AG04450 (cell line): ENCODE results near the gene MCU. TPM values are rescaled to one million over a fixed set of nuclear protein-coding genes. Genes with fewer than 3 reads are reported as not detected.
A peak's percentile ranks its signal among the peaks of the same experiment; 100 is the strongest.

Source experiments
- CTCF ChIA-PET: fragments of 300-600, 350-600 bp; formaldehyde crosslinking; extraction: SDS; loops from one replicate; lab custom pipeline; 2022; ENCODE audit warnings: antibody characterized with exemption, inconsistent platforms; lab: Charles Lee
- POLR2A ChIA-PET: fragments of 350-600 bp; formaldehyde crosslinking; extraction: SDS; loops from one replicate; lab custom pipeline; 2021; ENCODE audit warnings: antibody characterized with exemption, inconsistent platforms; lab: Yijun Ruan, JAX
- DNase-seq: peaks from one replicate; pipeline ENCODE4 v3.0.0-alpha.2; 2011; ENCODE audit warnings: low read depth, low spot score
- H3K27ac ChIP-seq: one replicate; pipeline ENCODE4 v1.5.1; 2012; ENCODE audit warnings: low read depth, low read length, control low read depth
- H3K27me3 ChIP-seq: one replicate; pipeline ENCODE4 v1.6.0; 2012; ENCODE audit warnings: low read length; ENCODE audit not compliant: control insufficient read depth, insufficient read depth
- H3K4me3 ChIP-seq: 2 replicates; pipeline ENCODE4 v1.5.1; 2011; ENCODE audit warnings: mild to moderate bottlenecking, low read depth, low read length, control low read depth
- H3K9me3 ChIP-seq: 2 replicates; pipeline ENCODE4 v1.5.1; 2012; ENCODE audit warnings: low read length; ENCODE audit not compliant: control insufficient read depth, insufficient read depth
- polyA plus RNA-seq: library from polyadenylated mRNA; depleted of rRNA; stranded (reverse); fragments of >200 nt; gene quantifications from 2 replicates; pipeline ENCODE4 v1.2.3, GENCODE V29; 2011
- TF ChIP-seq, protein P1 (sequence below): IDR thresholded peaks from 2 replicates; pipeline ENCODE4 v1.5.1; 2011; ENCODE audit warnings: low read depth, low read length, control low read depth, inconsistent platforms

The MCU gene
- polyA plus RNA-seq, 1 experiment, result 104 TPM

GRCh38 chr10:72885953-72886352 is 194.0 kb downstream of the MCU start:
- no peaks in the 10 kb centered on the region for H3K9me3 ChIP-seq
- TF ChIP-seq, protein P1, sequence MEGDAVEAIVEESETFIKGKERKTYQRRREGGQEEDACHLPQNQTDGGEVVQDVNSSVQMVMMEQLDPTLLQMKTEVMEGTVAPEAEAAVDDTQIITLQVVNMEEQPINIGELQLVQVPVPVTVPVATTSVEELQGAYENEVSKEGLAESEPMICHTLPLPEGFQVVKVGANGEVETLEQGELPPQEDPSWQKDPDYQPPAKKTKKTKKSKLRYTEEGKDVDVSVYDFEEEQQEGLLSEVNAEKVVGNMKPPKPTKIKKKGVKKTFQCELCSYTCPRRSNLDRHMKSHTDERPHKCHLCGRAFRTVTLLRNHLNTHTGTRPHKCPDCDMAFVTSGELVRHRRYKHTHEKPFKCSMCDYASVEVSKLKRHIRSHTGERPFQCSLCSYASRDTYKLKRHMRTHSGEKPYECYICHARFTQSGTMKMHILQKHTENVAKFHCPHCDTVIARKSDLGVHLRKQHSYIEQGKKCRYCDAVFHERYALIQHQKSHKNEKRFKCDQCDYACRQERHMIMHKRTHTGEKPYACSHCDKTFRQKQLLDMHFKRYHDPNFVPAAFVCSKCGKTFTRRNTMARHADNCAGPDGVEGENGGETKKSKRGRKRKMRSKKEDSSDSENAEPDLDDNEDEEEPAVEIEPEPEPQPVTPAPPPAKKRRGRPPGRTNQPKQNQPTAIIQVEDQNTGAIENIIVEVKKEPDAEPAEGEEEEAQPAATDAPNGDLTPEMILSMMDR, result no peak
- no peak for DNase-seq
- H3K27me3 ChIP-seq, result no peaks in the 10 kb centered on the region
- no peak overlapping the region for H3K4me3 ChIP-seq
- no peak overlapping the region for H3K27ac ChIP-seq
- ChIA-PET POLR2A (no interaction called here), CTCF (no interaction called here)

GRCh38 chr10:72886621-72887020 is 194.7 kb downstream of the MCU start:
- CTCF ChIA-PET, result no interaction called here

DNA sequence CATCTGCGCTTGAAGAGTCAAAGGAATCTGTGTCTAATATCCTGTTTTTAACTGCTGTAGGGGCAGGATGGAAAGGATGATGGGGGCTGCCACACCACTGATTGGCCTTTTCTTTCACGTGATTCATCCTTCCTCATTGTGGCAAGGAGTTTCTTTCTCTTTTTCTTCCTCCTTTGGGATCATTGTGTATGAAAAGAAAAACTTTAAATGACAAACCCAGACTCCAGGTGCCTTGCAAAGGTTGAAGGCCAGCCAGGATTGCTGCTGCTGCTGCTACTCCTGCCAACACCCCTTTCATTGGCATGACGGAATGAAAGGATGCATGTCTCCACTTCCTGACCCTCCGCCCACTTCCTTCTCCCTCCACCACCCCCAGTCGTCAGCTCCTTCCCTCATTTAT is 195.1 kb downstream of the MCU start:
- ChIA-PET CTCF (no interaction called here), POLR2A (no interaction called here)
- Histone ChIP-seq H3K9me3 (no peaks in the 10 kb centered on the region), H3K4me3 (no peak overlapping the region), H3K27me3 (no peaks in the 10 kb centered on the region), H3K27ac (no peak overlapping the region)
- DNase-seq, result no peak
- TF ChIP-seq, protein P1, result no peak

More at GRCh38 chr10:72886621-72887020, 194.7 kb downstream of the MCU start:
- Histone ChIP-seq H3K27me3 (no peaks in the 10 kb centered on the region), H3K9me3 (no peaks in the 10 kb centered on the region), H3K27ac (no peak overlapping the region), H3K4me3 (no peak overlapping the region)
- DNase-seq, result no peak
- TF ChIP-seq, protein P1, result no peak
- POLR2A ChIA-PET, result no interaction called here

DNA sequence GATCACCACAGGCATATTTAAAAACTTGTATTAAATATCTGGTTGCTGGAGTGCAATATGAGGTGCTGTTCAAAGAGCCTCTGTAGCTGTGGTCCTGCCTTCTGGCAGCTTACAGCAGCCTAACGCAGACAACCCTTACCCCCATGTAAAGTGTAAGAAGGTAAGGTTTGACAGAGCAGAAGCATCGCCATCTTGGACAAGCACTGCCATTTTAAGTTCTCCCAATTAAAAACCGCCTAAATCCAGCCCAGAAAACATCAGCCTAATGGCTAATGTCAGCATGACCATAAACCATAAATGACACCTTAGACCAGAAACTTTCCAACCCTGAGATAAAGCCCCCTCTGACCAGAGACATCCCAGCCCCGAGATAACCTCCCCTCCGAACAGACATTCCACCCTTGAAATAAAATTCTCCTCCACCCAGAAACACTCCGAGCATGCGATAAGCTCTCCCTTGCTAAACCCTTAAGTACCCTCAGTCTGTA is 196.3 kb downstream of the MCU start:
- no peak for DNase-seq
- Histone ChIP-seq H3K27me3 (no peaks in the 10 kb centered on the region), H3K9me3 (no peaks in the 10 kb centered on the region), H3K27ac (no peak overlapping the region), H3K4me3 (no peak overlapping the region)
- POLR2A ChIA-PET, result no interaction called here
- TF ChIP-seq, protein P1, result no peak
- CTCF ChIA-PET, result no interaction called here

DNA sequence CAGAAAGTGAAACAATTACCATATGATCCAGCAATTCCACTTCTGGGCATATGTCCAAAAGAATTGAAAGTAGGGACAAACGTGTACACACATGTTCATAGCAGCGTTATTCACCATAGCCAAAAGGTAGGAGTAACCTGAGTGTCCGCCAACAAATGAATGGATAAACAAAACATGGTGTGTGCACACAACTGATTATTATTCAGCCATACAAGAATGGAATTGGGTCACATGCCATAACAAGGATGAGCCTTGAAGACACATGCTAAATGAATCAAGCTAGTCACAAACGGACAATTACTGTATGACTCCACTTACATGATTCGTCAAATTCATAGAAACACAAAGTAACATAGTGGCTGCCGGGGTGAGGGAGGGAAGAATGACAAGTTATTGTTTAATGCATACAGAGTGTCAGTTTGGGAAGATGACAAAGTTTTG is 197.5 kb downstream of the MCU start:
- H3K27me3 ChIP-seq, result no peaks in the 10 kb centered on the region
- no peak overlapping the region for H3K4me3 ChIP-seq
- ChIA-PET CTCF (no interaction called here), POLR2A (no interaction called here)
- TF ChIP-seq, protein P1, result no peak
- DNase-seq, result peak; percentile 6
- no peak overlapping the region for H3K27ac ChIP-seq
- no peaks in the 10 kb centered on the region for H3K9me3 ChIP-seq
